IMR-90 (cell line): ENCODE measurements around the gene NEK9. TPM values are rescaled to one million over a fixed set of nuclear protein-coding genes. Genes with fewer than 3 reads are reported as not detected.

ENCODE experiments used
- ATAC-seq: fragments of 200-7000 bp; cut with Tn5 transposase; 2 replicates; pipeline ENCODE4 v1.9.1; 2020; ENCODE audit warnings: low read depth, mild to moderate bottlenecking, moderate library complexity
- BruUV-seq: library from RNA; stranded (reverse); fragments of 400-500 nt; replicated peaks from 2 replicates; lab custom pipeline; 2021; lab: Mats Ljungman, UMichigan
- CTCF ChIA-PET: fragments of 300-600 bp; formaldehyde crosslinking; extraction: SDS; loops from one replicate; lab custom pipeline; 2021; ENCODE audit warnings: antibody characterized with exemption; lab: Yijun Ruan, JAX
- POLR2A ChIA-PET: fragments of 300-600 bp; sonication (Branson Sonifier 250); formaldehyde crosslinking; loops from one replicate; lab custom pipeline; 2022; ENCODE audit warnings: antibody characterized with exemption; ENCODE audit not compliant: unreplicated experiment; lab: Charles Lee
- DNase-seq: peaks from one replicate; pipeline ENCODE4 v3.0.0; 2013
- H2AFZ ChIP-seq: replicated peaks from 2 replicates; pipeline ENCODE3; 2013; ENCODE audit warnings: low read length, mild to moderate bottlenecking; ENCODE audit not compliant: poor library complexity
- H2AK5ac ChIP-seq: 2 replicates; pipeline ENCODE4 v1.6.1; 2013; ENCODE audit warnings: low read depth, low read length, inconsistent platforms
- H2AK9ac ChIP-seq: replicated peaks from 2 replicates; pipeline ENCODE3; 2013; ENCODE audit warnings: mild to moderate bottlenecking, low read depth, low read length, moderate library complexity; ENCODE audit not compliant: poor library complexity
- H2BK120ac ChIP-seq: 2 replicates; pipeline ENCODE4 v1.6.1; 2013; ENCODE audit warnings: low read depth, low read length, inconsistent platforms
- H2BK15ac ChIP-seq: 3 replicates; pipeline ENCODE4 v1.6.1; 2013; ENCODE audit warnings: low read depth, low read length, inconsistent platforms
- H2BK20ac ChIP-seq: 2 replicates; pipeline ENCODE4 v1.6.1; 2013; ENCODE audit warnings: low read depth, mild to moderate bottlenecking, inconsistent platforms, low read length, moderate library complexity
- H2BK5ac ChIP-seq: 2 replicates; pipeline ENCODE4 v1.6.1; 2013; ENCODE audit warnings: mild to moderate bottlenecking, low read depth, low read length, inconsistent platforms; ENCODE audit not compliant: poor library complexity, severe bottlenecking
- H3K14ac ChIP-seq: replicated peaks from 2 replicates; pipeline ENCODE4 v1.6.1; 2013; ENCODE audit warnings: low read depth, low read length, inconsistent platforms
- H3K18ac ChIP-seq: 2 replicates; pipeline ENCODE4 v1.6.1; 2013; ENCODE audit warnings: low read depth, low read length, control low read depth
- H3K23ac ChIP-seq: 2 replicates; pipeline ENCODE4 v1.6.1; 2013; ENCODE audit warnings: low read depth, low read length, inconsistent platforms
- H3K27ac ChIP-seq: 2 replicates; pipeline ENCODE4 v1.5.1; 2013; ENCODE audit warnings: mild to moderate bottlenecking, control low read depth, low read length; ENCODE audit not compliant: insufficient read depth
- H3K27me3 ChIP-seq: 2 replicates; pipeline ENCODE4 v1.6.1; 2013; ENCODE audit warnings: low read length; ENCODE audit not compliant: control insufficient read depth, insufficient read depth
- H3K36me3 ChIP-seq: 2 replicates; pipeline ENCODE4 v1.6.1; 2013; ENCODE audit warnings: low read length, mixed read lengths; ENCODE audit not compliant: control insufficient read depth, insufficient read depth
- H3K4ac ChIP-seq: 2 replicates; pipeline ENCODE4 v1.6.1; 2013; ENCODE audit warnings: low read depth, low read length, inconsistent platforms
- H3K4me1 ChIP-seq: 2 replicates; pipeline ENCODE4 v1.6.1; 2013; ENCODE audit warnings: low read length, mixed read lengths; ENCODE audit not compliant: control insufficient read depth, insufficient read depth
- H3K4me2 ChIP-seq: 2 replicates; pipeline ENCODE4 v1.6.1; 2013; ENCODE audit warnings: low read depth, mild to moderate bottlenecking, control low read depth, low read length, moderate library complexity
- H3K4me3 ChIP-seq: 2 replicates; pipeline ENCODE4 v1.5.1; 2013; ENCODE audit warnings: low read depth, mild to moderate bottlenecking, control low read depth, low read length, moderate library complexity; ENCODE audit not compliant: insufficient read depth
- H3K56ac ChIP-seq: 2 replicates; pipeline ENCODE4 v1.6.1; 2013; ENCODE audit warnings: low read length, inconsistent platforms; ENCODE audit not compliant: insufficient read depth; ENCODE audit errors: extremely low read depth
- H3K79me1 ChIP-seq, 2 experiments: 2 replicates each; pipeline ENCODE4 v1.6.1; 2013; ENCODE audit warnings: low read length in 2 of 2, inconsistent platforms in 1 of 2, low read depth in 1 of 2
- H3K9ac ChIP-seq: 2 replicates; pipeline ENCODE4 v1.6.1; 2013; ENCODE audit warnings: low read depth, low read length, control low read depth
- H3K9me1 ChIP-seq: 2 replicates; pipeline ENCODE4 v1.6.1; 2013; ENCODE audit warnings: low read length, inconsistent platforms; ENCODE audit not compliant: insufficient read depth
- H3K9me3 ChIP-seq: 2 replicates; pipeline ENCODE4 v1.6.1; 2013; ENCODE audit warnings: low read length; ENCODE audit not compliant: control insufficient read depth, insufficient read depth
- H4K20me1 ChIP-seq: 2 replicates; pipeline ENCODE4 v1.6.1; 2013; ENCODE audit warnings: low read length, inconsistent platforms; ENCODE audit not compliant: insufficient read depth
- H4K5ac ChIP-seq: 2 replicates; pipeline ENCODE4 v1.6.1; 2013; ENCODE audit warnings: mild to moderate bottlenecking, low read depth, low read length, control low read depth
- H4K8ac ChIP-seq, 2 experiments: 2 replicates each; pipeline ENCODE4 v1.6.1; 2013; ENCODE audit warnings: low read depth in 2 of 2, low read length in 2 of 2, control low read depth in 1 of 2, inconsistent platforms in 1 of 2
- H4K91ac ChIP-seq: 2 replicates; pipeline ENCODE4 v1.6.1; 2013; ENCODE audit warnings: low read depth, low read length, inconsistent platforms; ENCODE audit not compliant: insufficient read depth
- CHD1 ChIP-seq: IDR thresholded peaks from 2 replicates; pipeline ENCODE4 v1.6.1; 2012; ENCODE audit warnings: low read depth, low read length, improper control_type of control experiment
- MAFK ChIP-seq: IDR thresholded peaks from 2 replicates; pipeline ENCODE4 v1.6.1; 2012; ENCODE audit warnings: low read depth, low read length, improper control_type of control experiment
- NFE2L2 ChIP-seq: fragments of 150-350 bp; IDR thresholded peaks from 2 replicates; pipeline ENCODE4 v1.6.1; 2016; ENCODE audit warnings: low read depth, mild to moderate bottlenecking, low read length
- RAD21 ChIP-seq: IDR thresholded peaks from 2 replicates; pipeline ENCODE4 v1.6.1; 2012; ENCODE audit warnings: low read length, improper control_type of control experiment
- RFX5 ChIP-seq: IDR thresholded peaks from 2 replicates; pipeline ENCODE4 v1.8.0; 2012; ENCODE audit warnings: low read depth, mild to moderate bottlenecking, low read length, moderate library complexity
- WGBS, 2 experiments: methylation state at CpG; one replicate each; pipeline versions ENCODE4 v1.1.5 to v1.1.7; 2013; ENCODE audit warnings: missing lambda C conversion rate in 2 of 2; ENCODE audit not compliant: insufficient read length in 1 of 2; ENCODE audit errors: extremely low coverage in 2 of 2; 5-methylcytosine and 5-hydroxymethylcytosine counted together
- dilution Hi-C: fragments of 300-500 bp; cut with HindIII; formaldehyde crosslinking; loops from one replicate; pipeline ENCODE4 v1.14.3; 2018; ENCODE audit warnings: low sequenced_read_pairs; ENCODE audit not compliant: unreplicated experiment
- in situ Hi-C: fragments of 300-500 bp; cut with MboI; formaldehyde crosslinking; loops from 3 replicates; pipeline ENCODE4 v1.14.3; 2019; ENCODE audit warnings: low sequenced_read_pairs, inconsistent platforms, mixed read lengths
- intact Hi-C: fragments of 100-400 bp; cut with micrococcal nuclease; formaldehyde crosslinking; loops from 2 replicates; pipeline ENCODE4 v1.10.0; 2022
- polyA plus RNA-seq, 3 experiments: library from polyadenylated mRNA; depleted of rRNA; stranded (reverse); fragments of >200 nt; gene quantifications; 2 replicates each; pipeline ENCODE4 v1.2.3, GENCODE V29; 2012; ENCODE audit warnings: low replicate concordance in 1 of 3
- total RNA-seq: library from RNA; depleted of rRNA; stranded (reverse); fragments of >200 nt; gene quantifications from 2 replicates; pipeline ENCODE4 v1.2.3, GENCODE V29; 2012
- TF ChIP-seq, protein P1 (sequence below): conservative IDR thresholded peaks from 2 replicates; pipeline ENCODE4 v1.5.1; 2012; ENCODE audit warnings: mild to moderate bottlenecking, low read depth, low read length, improper control_type of control experiment
- TF ChIP-seq, protein P2 (sequence below): fragments of 150-350 bp; IDR thresholded peaks from 2 replicates; pipeline ENCODE4 v1.6.1; 2017; ENCODE audit warnings: mild to moderate bottlenecking, antibody characterized with exemption, low read length, low read depth

The NEK9 gene
- total and polyA plus RNA-seq, 2 of the 4 experiments (the other 2 are of a cell fraction), result 22.9 to 23.2 TPM

DNA sequence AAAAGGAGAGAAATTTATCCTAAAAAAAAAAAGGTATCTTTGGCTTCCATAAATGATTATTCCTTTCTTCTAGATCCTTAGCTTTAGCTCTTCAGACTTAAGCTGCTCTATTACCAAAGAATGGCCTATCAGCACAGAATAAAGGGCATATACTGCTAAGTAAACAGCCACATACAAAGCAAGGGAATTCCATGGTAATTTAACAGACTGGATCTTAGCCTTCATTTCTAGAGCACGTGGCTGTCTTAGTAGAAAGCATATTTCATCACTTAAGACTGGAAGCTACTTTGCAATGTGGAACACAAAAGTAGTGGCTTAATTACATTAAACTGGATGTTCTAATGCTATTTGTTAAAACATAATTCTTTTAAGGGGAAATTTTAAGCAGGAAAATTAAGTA is 26.4 kb upstream of the NEK9 start:
- in situ Hi-C loops, result no loop called here
- Histone ChIP-seq H2AK5ac (no peak overlapping the region), H2BK15ac (no peak overlapping the region), H3K36me3 (no peaks in the 10 kb centered on the region; the same call in none of the 2 replicates), H3K9me3 (no peaks in the 10 kb centered on the region), H3K4me2 (no peak overlapping the region), H4K91ac (no peak overlapping the region), H3K27ac (no peak overlapping the region), H2AFZ (no peak overlapping the region), H3K14ac (no peak overlapping the region), H3K4me1 (no peaks in the 10 kb centered on the region; the same call in 1 of the 2 replicates), H3K9me1 (peaks cover 7% of the 10 kb centered on the region), H3K18ac (no peak overlapping the region), H2BK20ac (no peak overlapping the region), H3K79me1 (peaks cover 27 to 77% of the 10 kb centered on the region in 2 experiments), H3K56ac (no peak overlapping the region), H3K9ac (no peak overlapping the region), H2AK9ac (no peak overlapping the region), H4K20me1 (peaks cover 33% of the 10 kb centered on the region), H3K23ac (no peak overlapping the region), H3K27me3 (no peaks in the 10 kb centered on the region), H3K4ac (no peak overlapping the region), H2BK5ac (no peak overlapping the region), H2BK120ac (no peak overlapping the region), H4K5ac (no peak overlapping the region), H3K4me3 (no peak overlapping the region), H4K8ac (no peak overlapping the region)
- CTCF ChIA-PET, result no interaction called here
- no peak for TF ChIP-seq RFX5
- no peak for TF ChIP-seq CHD1
- TF ChIP-seq NFE2L2, result no peak
- TF ChIP-seq, protein P1, sequence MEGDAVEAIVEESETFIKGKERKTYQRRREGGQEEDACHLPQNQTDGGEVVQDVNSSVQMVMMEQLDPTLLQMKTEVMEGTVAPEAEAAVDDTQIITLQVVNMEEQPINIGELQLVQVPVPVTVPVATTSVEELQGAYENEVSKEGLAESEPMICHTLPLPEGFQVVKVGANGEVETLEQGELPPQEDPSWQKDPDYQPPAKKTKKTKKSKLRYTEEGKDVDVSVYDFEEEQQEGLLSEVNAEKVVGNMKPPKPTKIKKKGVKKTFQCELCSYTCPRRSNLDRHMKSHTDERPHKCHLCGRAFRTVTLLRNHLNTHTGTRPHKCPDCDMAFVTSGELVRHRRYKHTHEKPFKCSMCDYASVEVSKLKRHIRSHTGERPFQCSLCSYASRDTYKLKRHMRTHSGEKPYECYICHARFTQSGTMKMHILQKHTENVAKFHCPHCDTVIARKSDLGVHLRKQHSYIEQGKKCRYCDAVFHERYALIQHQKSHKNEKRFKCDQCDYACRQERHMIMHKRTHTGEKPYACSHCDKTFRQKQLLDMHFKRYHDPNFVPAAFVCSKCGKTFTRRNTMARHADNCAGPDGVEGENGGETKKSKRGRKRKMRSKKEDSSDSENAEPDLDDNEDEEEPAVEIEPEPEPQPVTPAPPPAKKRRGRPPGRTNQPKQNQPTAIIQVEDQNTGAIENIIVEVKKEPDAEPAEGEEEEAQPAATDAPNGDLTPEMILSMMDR, result no peak
- no peak for TF ChIP-seq RAD21
- TF ChIP-seq, protein P2, sequence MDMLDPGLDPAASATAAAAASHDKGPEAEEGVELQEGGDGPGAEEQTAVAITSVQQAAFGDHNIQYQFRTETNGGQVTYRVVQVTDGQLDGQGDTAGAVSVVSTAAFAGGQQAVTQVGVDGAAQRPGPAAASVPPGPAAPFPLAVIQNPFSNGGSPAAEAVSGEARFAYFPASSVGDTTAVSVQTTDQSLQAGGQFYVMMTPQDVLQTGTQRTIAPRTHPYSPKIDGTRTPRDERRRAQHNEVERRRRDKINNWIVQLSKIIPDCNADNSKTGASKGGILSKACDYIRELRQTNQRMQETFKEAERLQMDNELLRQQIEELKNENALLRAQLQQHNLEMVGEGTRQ, result no peak
- no peak for TF ChIP-seq MAFK
- no peak for ATAC-seq
- no CpG with 5 or more reads among the region's 1 CpG for WGBS, 2 experiments
- DNase-seq, result no peak
- dilution Hi-C loops, result no loop called here
- intact Hi-C loops, result no loop called here
- POLR2A ChIA-PET, result no interaction called here
- no TSS peak for BruUV-seq
